Stomach smooth muscle (tissue), 2 donors: ENCODE data around the gene CPTP.

Source experiments
- H3K27ac ChIP-seq: one replicate; pipeline ENCODE4 v1.7.0; 2013; ENCODE audit warnings: mild to moderate bottlenecking, low read length, inconsistent platforms
- H3K27me3 ChIP-seq, 2 donors: one replicate each; pipeline ENCODE4 v1.7.0; 2013; ENCODE audit warnings: low read length in 2 of 2; ENCODE audit not compliant: insufficient read depth in 2 of 2, control insufficient read depth in 1 of 2
- H3K36me3 ChIP-seq, 2 donors: one replicate each; pipeline ENCODE4 v1.7.0; 2013; ENCODE audit warnings: low read length in 2 of 2; ENCODE audit not compliant: control insufficient read depth in 2 of 2, insufficient read depth in 2 of 2
- H3K4me1 ChIP-seq: one replicate; pipeline ENCODE4 v1.7.0; 2013; ENCODE audit warnings: low read length; ENCODE audit not compliant: control insufficient read depth, insufficient read depth
- H3K4me3 ChIP-seq, 2 donors: one replicate each; pipeline ENCODE4 v1.7.0; 2013; ENCODE audit warnings: low read length in 2 of 2
- H3K9ac ChIP-seq, 2 donors: one replicate each; pipeline ENCODE4 v1.7.0; 2013; ENCODE audit warnings: low read length in 2 of 2, mild to moderate bottlenecking in 1 of 2
- H3K9me3 ChIP-seq, 2 donors: one replicate each; pipeline ENCODE4 v1.7.0; 2013; ENCODE audit warnings: low read length in 2 of 2; ENCODE audit not compliant: control insufficient read depth in 2 of 2
- donor health status: healthy.
- donor health status: Pancreatic carcinoma.

CPTP gene

DNA sequence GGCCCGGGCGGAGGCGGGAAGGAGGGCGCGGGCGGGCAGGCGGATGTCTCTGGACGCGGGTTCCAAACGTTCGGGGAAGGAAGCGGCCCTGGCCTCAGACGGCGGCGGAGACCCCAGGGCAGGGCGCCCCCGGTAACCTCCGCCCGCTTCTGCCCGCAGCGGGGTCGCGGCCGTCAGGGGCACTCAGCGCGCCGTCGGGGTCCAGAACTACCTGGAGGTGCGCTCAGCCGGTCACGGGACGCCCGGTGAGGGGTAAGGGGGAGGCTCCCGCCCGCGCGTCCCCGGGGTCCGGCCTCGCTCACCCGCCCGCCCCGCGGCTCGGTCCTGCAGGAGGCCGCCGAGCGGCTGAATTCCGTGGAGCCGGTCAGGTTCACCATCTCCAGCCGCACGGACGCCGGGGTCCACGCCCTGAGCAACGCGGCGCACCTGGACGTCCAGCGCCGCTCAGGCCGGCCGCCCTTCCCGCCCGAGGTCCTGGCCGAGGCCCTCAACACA, 15.8 kb upstream of the CPTP start:
- peak overlapping the region; percentile 55 to 77 for H3K4me3 ChIP-seq
- H3K36me3 ChIP-seq = peaks cover 15 to 19% of the 10 kb centered on the region in 2 donors
- no peaks in the 10 kb centered on the region for H3K27me3 ChIP-seq
- peaks cover 51% of the 10 kb centered on the region for H3K4me1 ChIP-seq
- no peaks in the 10 kb centered on the region for H3K9me3 ChIP-seq
- H3K9ac ChIP-seq = peak overlapping the region; percentile 68 to 73
- peak overlapping the region; percentile 77 for H3K27ac ChIP-seq

DNA sequence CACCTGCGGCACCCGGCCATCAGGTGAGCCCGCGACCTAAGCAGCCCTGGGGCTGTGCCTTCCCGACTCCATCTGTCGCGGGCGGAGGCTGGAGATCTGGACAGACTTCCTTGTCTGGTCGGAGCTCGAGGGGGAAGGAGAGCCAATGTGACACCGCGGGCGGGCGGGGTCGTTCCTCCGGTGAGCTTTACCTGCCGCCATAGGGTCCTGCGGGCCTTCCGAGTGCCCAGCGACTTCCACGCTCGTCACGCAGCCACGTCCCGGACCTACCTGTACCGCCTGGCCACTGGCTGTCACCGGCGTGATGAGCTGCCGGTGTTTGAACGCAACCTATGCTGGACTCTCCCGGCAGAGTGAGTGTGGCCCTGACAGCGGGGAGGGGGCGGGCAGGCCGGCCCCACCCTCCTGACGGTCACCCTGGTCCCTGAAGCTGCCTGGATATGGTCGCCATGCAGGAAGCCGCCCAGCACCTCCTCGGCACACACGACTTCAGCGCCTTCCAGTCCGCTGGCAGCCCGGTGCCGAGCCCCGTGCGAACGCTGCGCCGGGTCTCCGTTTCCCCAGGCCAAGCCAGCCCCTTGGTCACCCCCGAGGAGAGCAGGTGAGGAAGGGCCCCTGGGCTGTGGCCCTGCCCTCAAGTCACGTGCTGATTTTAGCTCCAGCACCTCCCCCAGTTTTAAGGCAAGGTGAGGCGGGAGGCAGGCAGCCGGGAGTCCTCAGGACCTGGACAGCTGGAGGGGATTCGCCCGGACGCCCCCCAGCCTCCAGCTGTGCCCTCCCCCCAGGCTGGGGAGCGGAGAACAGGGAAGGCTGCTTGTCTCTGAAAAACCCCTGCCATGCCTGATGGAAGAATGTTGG, 15.1 kb upstream of the CPTP start:
- H3K27ac ChIP-seq = peak overlapping the region; percentile 77
- H3K9me3 ChIP-seq = no peaks in the 10 kb centered on the region
- peak overlapping the region; percentile 55 to 77 for H3K4me3 ChIP-seq
- peaks cover 44% of the 10 kb centered on the region for H3K4me1 ChIP-seq
- H3K27me3 ChIP-seq = no peaks in the 10 kb centered on the region
- peaks cover 21 to 24% of the 10 kb centered on the region in 2 donors for H3K36me3 ChIP-seq
- H3K9ac ChIP-seq = peak overlapping the region; percentile 36 to 73

DNA sequence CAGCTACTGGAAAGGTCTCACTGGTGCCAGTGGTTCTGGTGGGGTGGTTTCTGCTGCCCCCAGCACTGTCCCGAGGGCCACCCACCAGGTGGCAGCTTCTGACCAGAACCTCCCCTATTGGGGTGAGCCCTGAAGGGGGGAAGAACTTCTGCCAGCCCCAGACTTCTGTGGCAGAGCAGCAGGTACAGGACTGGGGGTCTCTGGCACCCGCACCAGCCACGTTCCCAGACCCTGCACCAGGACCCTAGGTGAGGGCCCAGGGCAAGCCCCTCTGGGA, 14.6 kb upstream of the CPTP start:
- H3K27ac ChIP-seq = peak overlapping the region; percentile 77
- H3K36me3 ChIP-seq = peaks cover 26 to 27% of the 10 kb centered on the region in 2 donors
- no peak overlapping the region for H3K9ac ChIP-seq
- H3K9me3 ChIP-seq = no peaks in the 10 kb centered on the region
- H3K4me3 ChIP-seq = no peak overlapping the region
- H3K27me3 ChIP-seq = no peaks in the 10 kb centered on the region
- H3K4me1 ChIP-seq = peaks cover 38% of the 10 kb centered on the region

DNA sequence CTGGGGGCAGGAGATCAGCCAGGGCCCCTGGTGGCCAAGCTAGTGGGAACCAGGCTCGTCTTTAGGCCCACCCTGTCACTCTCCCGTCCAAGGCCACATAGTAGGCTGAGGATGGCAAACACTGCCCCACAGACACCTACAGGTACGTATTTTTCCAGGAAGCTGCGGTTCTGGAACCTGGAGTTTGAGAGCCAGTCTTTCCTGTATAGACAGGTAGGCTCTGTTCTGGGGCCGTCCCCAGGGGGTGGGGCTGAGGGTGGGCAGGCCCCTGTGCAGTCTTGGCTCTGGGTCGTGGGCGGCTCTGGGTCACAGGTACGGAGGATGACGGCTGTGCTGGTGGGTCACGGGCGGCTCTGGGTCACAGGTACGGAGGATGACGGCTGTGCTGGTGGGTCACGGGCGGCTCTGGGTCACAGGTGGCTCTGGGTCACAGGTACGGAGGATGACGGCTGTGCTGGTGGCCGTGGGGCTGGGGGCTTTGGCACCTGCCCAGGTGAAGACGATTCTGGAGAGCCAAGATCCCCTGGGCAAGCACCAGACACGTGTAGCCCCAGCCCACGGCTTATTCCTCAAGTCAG, 14.0 kb upstream of the CPTP start:
- H3K27me3 ChIP-seq = no peaks in the 10 kb centered on the region
- peaks cover 28 to 29% of the 10 kb centered on the region in 2 donors for H3K36me3 ChIP-seq
- H3K27ac ChIP-seq = peak overlapping the region; percentile 77
- H3K4me1 ChIP-seq = peaks cover 33% of the 10 kb centered on the region
- no peak overlapping the region for H3K4me3 ChIP-seq
- H3K9me3 ChIP-seq = no peaks in the 10 kb centered on the region
- no peak overlapping the region for H3K9ac ChIP-seq

DNA sequence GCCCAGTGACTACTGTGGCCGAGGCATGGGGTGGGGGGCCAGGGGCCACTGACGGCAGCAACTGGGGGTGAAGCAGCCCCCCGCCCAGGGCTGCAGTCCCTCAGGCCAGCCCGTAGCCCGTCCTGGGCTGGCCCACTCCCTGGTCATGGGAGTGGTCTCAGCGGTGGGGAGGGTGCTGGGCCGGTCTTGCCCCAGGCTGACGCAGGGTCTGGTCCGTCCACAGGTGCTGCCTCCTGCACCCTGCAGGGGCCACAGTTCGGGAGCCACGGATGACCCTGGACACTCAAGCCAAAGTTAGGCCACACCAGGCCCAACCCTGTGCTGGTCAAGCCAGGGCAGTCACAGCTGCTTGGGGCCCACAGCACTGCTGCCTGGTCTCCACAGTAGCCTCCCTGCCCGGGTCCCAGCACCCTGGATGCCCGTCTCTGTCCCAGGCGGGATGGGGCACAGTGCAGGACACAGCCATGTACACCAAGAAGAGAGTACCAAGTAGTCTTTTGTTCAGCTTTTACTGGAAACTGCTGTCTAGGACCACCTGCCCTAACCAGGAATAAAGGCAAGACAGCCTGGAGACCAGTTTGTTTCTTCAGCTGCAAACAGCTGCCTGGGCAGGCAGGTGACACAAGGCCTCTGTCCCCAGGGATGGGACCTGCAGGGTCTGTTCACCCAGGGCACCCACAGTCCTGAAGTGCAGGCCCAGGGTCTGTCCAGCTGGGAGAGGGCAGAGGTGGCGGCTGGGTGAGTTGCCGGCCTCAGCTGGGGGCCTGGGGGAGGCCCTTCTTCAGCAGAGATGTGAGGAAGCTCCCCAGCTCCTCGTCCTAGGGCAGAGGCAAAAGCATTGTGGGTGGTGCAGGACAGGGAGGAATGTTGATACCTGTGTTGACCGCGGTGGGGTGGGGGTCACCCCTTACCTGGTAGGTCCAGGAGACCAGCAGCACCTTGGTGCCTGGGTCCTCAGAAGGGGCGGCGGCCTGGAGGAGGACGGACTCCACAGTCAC, 13.2 kb upstream of the CPTP start:
- Histone ChIP-seq H3K27ac (no peak overlapping the region), H3K9ac (no peak overlapping the region), H3K36me3 (peaks cover 28 to 29% of the 10 kb centered on the region in 2 donors), H3K4me1 (peaks cover 29% of the 10 kb centered on the region), H3K27me3 (no peaks in the 10 kb centered on the region), H3K4me3 (no peak overlapping the region), H3K9me3 (no peaks in the 10 kb centered on the region)

DNA sequence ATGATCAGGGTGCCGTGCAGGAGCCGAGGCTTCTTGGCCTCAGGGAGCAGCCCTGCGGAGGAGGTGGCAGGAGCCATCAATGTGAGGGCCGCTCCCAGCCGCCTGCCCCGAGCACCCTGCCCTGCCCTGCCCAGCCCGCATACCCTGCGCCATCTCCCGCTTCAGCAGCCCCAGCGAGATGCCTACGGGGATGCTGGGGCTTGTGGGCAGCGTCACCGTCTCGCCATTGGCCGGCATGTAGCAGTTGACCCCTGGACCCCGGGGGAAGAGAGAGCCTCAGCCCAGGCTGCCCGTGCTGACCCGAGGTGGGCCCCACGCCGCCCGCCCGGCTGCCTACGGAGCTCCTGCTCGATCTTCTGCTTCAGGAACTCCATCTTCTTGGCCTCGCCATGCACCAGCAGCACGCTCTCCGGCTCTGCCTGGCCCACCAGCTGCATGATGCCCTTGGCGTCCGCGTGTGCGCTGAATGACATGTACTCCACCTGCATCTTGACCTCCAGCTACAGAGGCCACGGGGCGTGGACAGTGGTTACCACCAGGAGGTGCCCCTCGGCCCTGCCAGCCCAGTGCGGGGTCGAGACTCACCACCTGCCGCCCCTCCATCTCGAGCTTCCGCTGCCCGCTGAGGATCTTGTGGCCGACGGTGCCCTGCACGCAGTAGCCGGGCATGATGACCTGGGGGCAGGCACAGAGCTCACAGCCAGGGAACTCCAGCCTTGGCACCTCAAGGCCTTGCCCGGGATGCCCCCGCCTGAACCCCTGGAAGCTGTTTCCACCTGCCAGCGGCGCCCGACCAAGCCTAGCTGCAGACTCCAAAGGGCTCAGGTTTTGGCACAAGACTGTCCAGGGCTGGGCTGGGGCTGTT, 11.9 kb upstream of the CPTP start:
- H3K27me3 ChIP-seq = no peaks in the 10 kb centered on the region
- H3K4me1 ChIP-seq = peaks cover 22% of the 10 kb centered on the region
- H3K27ac ChIP-seq = no peak overlapping the region
- no peak overlapping the region for H3K9ac ChIP-seq
- H3K9me3 ChIP-seq = no peaks in the 10 kb centered on the region
- peaks cover 28 to 29% of the 10 kb centered on the region in 2 donors for H3K36me3 ChIP-seq
- H3K4me3 ChIP-seq = no peak overlapping the region

DNA sequence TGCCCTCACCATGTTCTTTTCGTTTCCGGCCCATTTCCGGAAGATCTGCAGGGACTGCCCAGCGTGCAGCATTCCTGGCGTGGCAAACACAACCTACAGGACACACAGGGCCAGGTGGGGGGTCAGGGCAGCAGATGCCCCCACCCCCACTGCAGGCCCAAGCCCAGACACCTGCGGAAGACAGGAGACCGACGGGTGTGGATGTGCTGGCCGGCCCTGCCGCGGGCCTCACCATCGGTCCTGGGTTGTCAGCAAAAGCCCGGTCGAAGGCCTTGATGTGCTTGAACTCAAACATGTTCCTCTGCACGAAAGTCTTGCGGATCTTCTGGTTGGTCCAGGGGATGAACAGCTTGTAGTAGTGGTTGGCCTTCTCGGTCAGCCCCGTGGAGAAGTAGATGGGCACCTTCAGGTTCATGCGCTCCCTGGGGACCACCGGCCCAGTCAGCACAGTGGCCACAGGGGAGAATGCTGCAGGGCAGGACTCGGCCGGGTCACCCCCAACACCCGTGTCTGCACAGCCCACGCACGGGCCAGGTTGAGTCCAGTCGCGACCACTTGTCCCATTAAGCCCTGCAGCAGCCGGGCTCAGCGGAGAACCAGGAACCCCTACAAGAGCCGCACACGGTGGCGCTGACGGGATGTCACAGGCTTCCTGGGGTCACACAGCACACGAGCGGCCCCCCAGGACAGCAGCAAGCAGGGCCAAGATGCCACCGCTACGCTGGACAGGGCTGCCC, 10.9 kb upstream of the CPTP start:
- Histone ChIP-seq H3K4me3 (no peak overlapping the region), H3K4me1 (peaks cover 31% of the 10 kb centered on the region), H3K9ac (no peak overlapping the region), H3K9me3 (no peaks in the 10 kb centered on the region), H3K36me3 (peaks cover 28 to 29% of the 10 kb centered on the region in 2 donors), H3K27me3 (no peaks in the 10 kb centered on the region), H3K27ac (no peak overlapping the region)

DNA sequence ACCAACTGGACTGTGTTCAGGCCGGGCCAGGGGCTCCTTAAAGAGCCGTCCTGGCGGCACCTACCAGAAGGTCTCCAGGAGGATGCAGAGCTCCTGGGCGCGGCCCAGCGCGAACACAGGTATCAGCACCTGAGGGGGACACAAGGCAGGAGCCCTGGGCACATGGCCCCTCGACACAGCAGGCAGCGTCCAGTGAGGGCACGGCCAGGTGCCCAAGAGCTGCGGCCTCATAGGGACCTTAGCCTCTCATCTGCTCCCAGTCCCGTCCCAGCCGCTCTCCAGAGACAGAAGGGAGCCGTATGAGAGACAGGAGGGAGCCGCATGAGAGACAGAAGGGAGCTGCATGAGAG, 10.4 kb upstream of the CPTP start:
- Histone ChIP-seq H3K36me3 (peaks cover 28 to 31% of the 10 kb centered on the region in 2 donors), H3K27ac (no peak overlapping the region), H3K9ac (no peak overlapping the region), H3K27me3 (no peaks in the 10 kb centered on the region), H3K9me3 (no peaks in the 10 kb centered on the region), H3K4me3 (no peak overlapping the region), H3K4me1 (peaks cover 31% of the 10 kb centered on the region)

DNA sequence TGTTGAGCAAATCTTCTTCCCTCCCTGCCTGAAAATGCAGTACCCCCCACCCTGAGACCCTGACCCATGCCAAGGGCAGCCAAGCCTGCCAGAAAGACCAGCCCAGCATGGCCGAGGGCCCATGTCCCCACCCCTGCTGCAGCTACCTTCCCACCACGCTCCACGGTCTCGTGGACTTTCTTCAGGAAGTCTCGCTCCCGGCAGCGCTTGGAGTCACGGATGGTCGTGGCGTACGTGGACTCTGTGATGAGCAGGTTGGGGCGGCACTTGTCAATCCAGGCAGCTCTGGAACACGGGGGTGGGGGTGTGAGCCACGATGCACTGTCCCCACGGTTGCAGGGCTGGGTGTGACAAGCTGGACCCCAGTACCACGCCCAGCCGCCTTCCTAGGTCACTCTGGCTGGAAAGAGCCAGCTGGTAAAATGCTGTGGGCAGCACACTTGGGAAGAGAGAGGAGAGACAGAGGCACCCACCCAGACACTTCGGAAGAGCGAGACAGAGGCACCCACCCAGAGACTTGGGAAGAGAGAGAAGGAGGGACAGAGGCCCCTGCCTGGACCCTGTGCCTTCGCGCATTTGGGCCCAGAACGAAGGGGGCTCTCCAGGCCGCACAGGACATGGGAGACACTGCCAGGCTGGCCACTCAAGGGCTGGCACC, 9.8 kb upstream of the CPTP start:
- Histone ChIP-seq H3K4me1 (peaks cover 27% of the 10 kb centered on the region), H3K9me3 (no peaks in the 10 kb centered on the region), H3K36me3 (peaks cover 28 to 36% of the 10 kb centered on the region in 2 donors), H3K4me3 (no peak overlapping the region), H3K27ac (peak overlapping the region; percentile 11), H3K9ac (no peak overlapping the region), H3K27me3 (no peaks in the 10 kb centered on the region)
